Stimulated activated CD8-positive, alpha-beta memory T cell treated with anti-CD3 and anti-CD28 coated beads, Interleukin-7, amount 100 ng/mL, for 48 hours (primary cell): ENCODE measurements around the gene ZCCHC14.

Experiments
- DNase-seq, 2 donors: peaks; one replicate each; pipeline ENCODE4 v3.0.0-alpha.2; 2020; ENCODE audit warnings: low read depth in 1 of 2; ENCODE audit errors: extremely low read depth in 1 of 2

The ZCCHC14 gene

DNA sequence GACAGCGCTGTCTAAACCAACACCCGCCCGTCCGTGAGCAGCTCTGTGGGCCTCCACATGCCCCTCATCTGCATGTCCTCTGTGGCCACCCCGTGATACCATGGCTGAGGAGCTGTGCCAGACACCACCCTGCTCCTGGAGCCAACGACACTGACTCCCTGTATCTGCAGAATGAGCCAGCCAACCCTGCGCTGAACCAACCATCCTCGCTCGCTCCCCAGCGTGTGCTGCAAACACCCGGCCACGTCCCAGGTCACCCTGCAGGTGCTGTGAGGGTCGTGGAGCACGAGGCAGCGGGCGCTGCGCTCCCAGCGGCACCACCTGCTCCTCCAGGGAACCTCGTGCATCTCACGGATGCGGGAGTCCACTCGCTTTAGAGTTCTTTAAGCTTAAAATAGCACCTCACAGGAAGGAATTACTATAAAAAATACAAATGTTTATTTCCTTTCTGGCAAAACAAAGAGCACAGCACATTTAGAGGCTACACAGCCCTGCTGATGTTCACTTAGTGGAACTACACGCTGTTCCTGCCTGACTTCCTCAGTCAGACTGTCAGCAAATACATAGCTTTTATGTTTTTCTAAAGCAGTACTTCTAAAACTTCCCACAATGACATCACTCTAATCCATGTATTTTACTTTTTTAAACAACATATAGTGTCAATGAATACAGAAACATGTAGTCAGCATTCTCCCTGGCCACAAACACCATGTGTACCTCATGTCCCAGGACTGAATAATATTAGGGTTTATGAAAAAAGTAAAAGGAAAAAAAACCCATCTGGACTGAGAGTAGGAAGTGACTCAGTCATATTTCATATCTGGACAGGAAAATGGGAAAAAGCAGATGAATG, 57.2 kb downstream of the ZCCHC14 start:
- DNase-seq = no peak

- no peak for DNase-seq
Observed at GRCh38 chr16:87434146-87434667, 58.6 kb downstream of the ZCCHC14 start.

GRCh38 chr16:87432330-87432915, 60.4 kb downstream of the ZCCHC14 start:
- no peak for DNase-seq

GRCh38 chr16:87431926-87432325, 60.9 kb downstream of the ZCCHC14 start:
- no peak for DNase-seq

DNA sequence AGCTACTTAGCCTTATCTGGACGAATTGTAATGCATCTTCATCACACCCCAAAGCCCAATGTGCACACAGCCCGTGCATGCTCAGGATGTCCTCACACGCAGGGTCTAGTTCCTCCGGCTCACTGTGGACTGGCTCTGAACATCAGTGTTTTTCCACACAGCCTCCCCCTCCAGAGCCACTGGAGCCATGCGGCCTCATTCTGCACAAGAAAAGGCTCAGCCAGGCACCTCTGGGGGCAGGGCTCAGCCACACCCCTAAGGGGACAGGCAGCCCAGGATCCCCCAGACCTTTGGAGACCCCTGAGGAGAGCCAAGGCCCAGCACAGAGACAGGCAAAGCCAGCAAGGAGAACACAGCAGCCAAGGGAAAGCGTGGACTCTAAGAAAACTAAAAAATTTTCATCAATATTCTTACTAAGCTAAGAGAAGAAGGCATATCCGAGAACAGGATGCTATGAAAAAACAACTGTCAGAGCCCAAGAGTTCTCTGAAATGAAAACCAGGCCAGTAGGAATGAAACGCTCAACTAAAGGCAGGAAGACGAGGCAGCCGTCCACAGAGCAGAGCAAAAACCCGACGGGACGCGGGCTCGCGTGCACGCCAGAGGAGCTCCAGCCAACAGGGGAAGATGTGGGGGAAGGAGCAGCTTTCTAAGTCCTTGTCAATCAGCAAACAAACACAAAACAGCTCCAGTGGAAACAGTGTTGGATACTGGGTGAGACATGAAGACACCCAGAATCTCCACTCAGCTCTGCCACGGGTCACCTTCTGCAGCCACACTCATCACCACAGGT, 66.2 kb downstream of the ZCCHC14 start:
- no peak for DNase-seq

DNA sequence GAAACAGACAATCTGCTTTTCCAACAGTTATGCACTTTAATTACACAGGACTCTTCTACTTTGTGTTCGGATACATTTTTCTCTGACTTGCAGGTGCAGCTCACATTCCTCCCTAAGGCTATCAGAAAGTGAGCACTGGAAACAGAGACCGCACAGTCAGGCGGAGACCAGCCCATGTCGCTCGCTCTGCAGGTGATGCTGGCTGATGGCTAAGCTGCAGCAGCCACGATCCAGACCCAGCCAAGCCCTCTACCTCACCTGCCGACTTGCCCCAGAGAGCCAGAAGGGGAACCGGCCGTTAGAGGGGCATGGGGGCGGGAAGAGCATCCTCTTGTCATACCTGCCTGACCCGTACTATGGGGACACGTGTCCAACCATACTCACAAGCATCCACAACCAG, 66.9 kb downstream of the ZCCHC14 start:
- no peak for DNase-seq

- no peak for DNase-seq
Observed at GRCh38 chr16:87424266-87424665, 68.6 kb downstream of the ZCCHC14 start.

DNA sequence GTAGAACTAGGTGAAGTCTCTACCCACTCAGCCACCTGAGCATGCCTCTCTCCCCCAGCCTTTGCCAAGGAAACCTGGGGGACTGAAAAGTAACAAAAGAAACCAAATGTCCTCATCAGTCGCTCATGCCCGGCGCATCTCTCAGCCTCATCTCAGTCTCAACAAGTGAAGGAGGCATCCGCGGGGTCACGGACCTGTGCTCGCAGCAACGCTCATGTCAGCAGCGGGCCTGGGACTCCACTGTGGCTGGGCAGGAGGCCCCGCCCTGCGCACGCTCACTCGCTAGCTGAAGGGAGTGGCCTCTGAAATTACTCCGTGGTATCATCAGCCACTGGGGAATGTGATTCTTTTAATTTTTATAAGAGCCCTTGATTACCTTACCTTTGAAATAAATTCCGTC, 69.4 kb downstream of the ZCCHC14 start:
- DNase-seq = no peak

GRCh38 chr16:87422106-87422505, 70.7 kb downstream of the ZCCHC14 start:
- DNase-seq = no peak

GRCh38 chr16:87421003-87421912, 71.6 kb downstream of the ZCCHC14 start:
- no peak for DNase-seq

DNA sequence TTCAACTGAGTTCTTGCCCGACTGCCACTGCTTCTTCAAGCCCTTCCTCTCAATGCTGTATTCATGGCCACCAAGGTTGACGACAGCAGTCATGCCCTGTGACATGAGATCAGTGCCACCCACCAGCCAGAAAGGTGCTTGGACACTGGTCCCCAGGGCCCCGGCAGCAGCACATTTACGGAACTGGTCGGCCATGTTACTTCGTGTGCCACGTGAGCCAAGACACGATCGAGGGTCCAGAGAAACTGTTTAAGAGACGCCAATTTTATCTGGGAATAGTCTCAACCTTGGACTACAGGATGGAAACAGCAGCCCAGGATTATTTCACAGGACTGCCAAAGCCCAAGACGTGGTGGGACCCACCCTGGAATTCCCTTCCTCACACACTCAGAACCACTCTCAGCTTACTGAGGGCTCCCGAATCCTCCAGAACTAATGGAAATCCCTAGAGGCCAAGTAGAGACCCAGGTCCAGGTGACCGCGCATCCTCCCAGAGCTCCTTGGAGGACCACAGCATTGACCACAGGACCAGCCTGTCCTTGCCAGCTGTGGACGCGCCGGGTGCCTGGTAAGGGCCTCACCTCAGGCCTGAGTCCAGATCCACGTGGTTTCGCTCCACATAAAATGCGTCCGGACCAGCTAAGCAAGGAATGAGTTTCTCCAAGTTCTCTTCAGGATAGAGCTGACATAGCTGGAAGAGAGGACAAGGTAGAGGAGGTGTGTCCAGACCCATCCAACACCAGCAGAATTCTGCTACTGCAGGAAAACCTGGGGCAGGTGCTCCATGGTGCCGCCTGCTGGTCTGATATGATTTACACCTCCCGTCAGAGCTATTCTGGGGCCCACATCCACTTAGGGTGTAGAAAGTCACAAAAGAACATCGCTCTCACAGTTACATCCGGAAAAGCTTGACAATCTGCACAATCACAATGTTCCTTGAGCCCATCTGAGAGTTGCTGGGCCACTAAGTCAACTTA, 72.5 kb downstream of the ZCCHC14 start:
- no peak for DNase-seq

- DNase-seq = no peak
Observed at GRCh38 chr16:87418644-87419043, 74.2 kb downstream of the ZCCHC14 start.

DNA sequence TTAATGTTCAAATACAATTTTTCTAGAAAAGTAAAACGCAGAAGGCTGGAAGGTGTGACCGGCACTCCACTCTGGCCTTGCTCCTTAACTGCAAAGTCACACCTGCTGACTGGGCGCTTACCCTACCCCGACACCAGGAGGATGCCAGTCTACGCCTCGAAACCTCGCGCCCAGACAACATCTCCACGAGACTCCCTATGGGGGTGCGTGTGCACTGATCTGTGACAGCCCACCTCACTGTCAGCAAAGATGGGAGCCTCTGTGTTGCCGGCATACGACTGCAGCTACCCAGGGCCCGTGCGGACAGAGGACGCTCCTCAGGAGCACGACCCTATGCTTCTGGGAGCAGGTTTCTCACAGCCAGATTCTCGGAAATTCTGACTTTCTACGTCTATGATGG, 74.6 kb downstream of the ZCCHC14 start:
- no peak for DNase-seq

- no peak for DNase-seq
Observed at GRCh38 chr16:87417528-87417910, 75.3 kb downstream of the ZCCHC14 start.

DNA sequence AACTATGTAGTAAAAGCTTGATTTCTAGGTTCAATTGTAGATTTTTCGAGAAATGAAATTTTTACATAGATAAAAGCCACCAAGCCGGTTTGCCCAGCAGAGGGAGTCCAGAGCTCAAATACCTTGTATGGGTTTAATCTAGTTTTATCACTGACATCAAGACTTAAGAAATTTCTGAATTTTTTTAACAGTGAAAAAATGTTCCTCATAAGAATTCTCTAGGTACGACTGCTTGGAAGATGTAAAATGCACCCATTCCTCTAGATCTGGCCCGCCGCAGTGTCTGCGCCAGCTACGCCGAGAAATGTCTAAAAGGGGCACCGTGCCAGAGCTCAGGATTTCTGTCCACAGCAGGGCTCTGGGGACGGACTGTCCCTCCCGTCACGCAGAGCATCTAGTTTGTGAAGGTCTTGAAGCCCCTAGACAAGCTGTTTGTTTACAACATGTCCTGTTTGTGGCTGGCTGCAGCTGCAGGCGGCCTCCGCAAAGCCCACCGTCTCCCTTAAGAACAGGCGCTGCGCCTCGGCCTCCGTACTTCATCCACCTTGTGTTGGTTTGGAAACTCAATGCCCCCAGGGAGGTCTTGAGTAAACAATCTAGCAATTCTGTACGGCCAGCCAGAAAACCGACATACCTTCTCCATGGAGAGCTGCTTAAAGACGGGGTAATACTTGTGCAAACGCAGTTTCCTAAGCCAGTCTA, 75.8 kb downstream of the ZCCHC14 start:
- DNase-seq = no peak

DNA sequence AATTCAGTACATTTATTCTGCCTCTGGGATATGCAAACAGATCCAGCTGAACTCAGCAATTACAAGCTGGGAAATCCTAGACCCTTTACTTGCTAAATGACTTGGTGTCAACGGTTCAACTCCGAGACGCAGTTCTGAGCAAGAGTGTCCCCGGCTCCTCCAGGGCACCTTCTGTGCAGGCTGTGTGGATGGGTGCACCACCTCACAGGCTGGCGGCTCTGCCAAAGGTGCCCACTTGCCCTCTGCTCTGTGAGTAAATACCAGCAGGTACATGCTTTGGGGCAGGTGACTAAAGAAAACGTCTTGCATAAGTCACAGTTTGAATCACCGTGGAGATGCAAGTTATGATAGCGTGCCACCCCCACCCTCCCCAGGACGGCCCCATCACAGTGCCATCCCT, 77.4 kb downstream of the ZCCHC14 start:
- DNase-seq = no peak

- DNase-seq = no peak
Observed at GRCh38 chr16:87414251-87414680, 78.6 kb downstream of the ZCCHC14 start.

DNA sequence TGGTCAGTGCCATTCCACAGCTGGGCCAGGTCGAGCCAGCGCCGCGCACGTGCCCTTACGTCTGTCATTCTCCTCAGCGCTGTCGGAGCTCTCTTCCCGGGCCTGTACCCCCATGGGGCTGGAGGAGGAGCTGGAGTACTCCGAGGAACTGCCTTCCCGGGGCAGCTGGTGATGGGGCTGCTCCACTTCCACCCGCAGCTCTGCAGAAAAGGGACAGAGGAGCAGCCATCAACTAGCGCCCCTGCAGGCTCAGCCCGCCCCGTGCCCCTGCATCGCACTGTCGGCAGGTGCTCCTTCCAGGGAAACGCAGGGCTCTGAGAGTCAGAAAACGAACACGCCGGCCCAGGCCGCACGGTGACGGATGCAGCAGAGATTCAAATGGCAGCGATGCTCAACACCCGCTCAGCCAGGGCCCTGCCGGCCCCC, 79.8 kb downstream of the ZCCHC14 start:
- DNase-seq = no peak
